HCT116 (cell line): ENCODE measurements around the gene DLD.

ENCODE experiments used
- CBX3 ChIP-seq: IDR thresholded peaks from 2 replicates; pipeline ENCODE4 v1.6.1; 2012; ENCODE audit warnings: low read depth
- EGR1 ChIP-seq: IDR thresholded peaks from 2 replicates; pipeline ENCODE4 v1.6.1; 2012; ENCODE audit warnings: low read depth
- EZH2 ChIP-seq: fragments of 200-600 bp; sonication (generic); IDR thresholded peaks from 2 replicates; pipeline ENCODE4 v1.6.1; 2017; ENCODE audit warnings: antibody characterized with exemption, mixed run types
- JUND ChIP-seq: IDR thresholded peaks from 2 replicates; pipeline ENCODE4 v1.6.1; 2012
- POLR2A ChIP-seq: IDR thresholded peaks from 2 replicates; pipeline ENCODE4 v1.7.0; 2011; ENCODE audit warnings: borderline replicate concordance; ENCODE audit not compliant: insufficient read depth, insufficient read length; ENCODE audit errors: extremely low read depth
- POLR2AphosphoS5 ChIP-seq: IDR thresholded peaks from 2 replicates; pipeline ENCODE4 v1.6.1; 2011; ENCODE audit warnings: mild to moderate bottlenecking, low read depth, low read length, moderate library complexity
- SRF ChIP-seq: IDR thresholded peaks from 2 replicates; pipeline ENCODE4 v1.6.1; 2012; ENCODE audit warnings: low read depth
- TCF7L2 ChIP-seq: IDR thresholded peaks from 2 replicates; pipeline ENCODE4 v1.7.0; 2011; ENCODE audit warnings: borderline replicate concordance, inconsistent platforms; ENCODE audit not compliant: insufficient read depth, insufficient read length; ENCODE audit errors: extremely low read depth
- YY1 ChIP-seq: IDR thresholded peaks from 2 replicates; pipeline ENCODE4 v1.6.1; 2011; ENCODE audit warnings: low read length, low read depth, moderate library complexity, mild to moderate bottlenecking; ENCODE audit not compliant: insufficient replicate concordance; ENCODE audit errors: extremely low read depth
- TF ChIP-seq, protein P1 (sequence below), 3 experiments: fragments of 200-600 bp in 1 of 3; sonication (generic) in 1 of 3; IDR thresholded peaks in 2 of 3; conservative IDR thresholded peaks in 1 of 3; 2 replicates each; pipeline ENCODE4 v1.5.1; 2012 to 2017; ENCODE audit warnings: low read depth in 2 of 3, low read length in 2 of 3, antibody characterized with exemption in 1 of 3, borderline replicate concordance in 1 of 3, control low read depth in 1 of 3, mild to moderate bottlenecking in 1 of 3, mixed read lengths in 1 of 3, mixed run types in 1 of 3, moderate library complexity in 1 of 3; ENCODE audit not compliant: insufficient read depth in 1 of 3
- TF ChIP-seq, protein P2 (sequence below): IDR thresholded peaks from 2 replicates; pipeline ENCODE4 v1.6.1; 2012

DNA sequence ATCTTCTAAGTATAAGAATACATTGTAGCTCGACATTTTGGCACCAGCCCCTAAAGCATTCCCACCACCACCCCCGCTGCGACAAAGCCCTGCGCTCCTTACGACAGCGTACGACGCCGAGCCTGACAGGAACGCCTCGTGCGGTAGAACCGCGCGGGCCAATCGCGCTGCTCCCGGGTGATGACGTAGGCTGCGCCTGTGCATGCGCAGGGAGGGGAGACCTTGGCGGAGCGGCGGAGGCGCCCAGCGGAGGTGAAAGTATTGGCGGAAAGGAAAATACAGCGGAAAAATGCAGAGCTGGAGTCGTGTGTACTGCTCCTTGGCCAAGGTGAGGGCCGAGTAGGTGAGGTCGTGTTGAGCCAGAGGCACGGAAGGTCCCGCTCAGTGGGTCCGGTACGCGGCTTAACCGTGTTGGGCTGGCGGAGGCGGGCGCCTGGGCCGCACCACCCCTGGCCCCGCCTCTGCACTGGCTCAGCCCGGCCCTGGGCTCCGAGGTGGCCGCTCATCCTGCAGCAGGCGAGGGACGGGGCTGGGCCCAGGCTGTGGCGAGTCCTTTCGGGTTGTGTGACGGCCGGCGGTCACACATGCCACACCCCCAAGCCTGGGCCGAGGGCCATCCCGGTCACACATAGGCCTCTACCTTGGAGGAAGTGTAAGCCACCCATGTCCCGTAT, at the start of gene DLD:
- TF ChIP-seq, protein P1, sequence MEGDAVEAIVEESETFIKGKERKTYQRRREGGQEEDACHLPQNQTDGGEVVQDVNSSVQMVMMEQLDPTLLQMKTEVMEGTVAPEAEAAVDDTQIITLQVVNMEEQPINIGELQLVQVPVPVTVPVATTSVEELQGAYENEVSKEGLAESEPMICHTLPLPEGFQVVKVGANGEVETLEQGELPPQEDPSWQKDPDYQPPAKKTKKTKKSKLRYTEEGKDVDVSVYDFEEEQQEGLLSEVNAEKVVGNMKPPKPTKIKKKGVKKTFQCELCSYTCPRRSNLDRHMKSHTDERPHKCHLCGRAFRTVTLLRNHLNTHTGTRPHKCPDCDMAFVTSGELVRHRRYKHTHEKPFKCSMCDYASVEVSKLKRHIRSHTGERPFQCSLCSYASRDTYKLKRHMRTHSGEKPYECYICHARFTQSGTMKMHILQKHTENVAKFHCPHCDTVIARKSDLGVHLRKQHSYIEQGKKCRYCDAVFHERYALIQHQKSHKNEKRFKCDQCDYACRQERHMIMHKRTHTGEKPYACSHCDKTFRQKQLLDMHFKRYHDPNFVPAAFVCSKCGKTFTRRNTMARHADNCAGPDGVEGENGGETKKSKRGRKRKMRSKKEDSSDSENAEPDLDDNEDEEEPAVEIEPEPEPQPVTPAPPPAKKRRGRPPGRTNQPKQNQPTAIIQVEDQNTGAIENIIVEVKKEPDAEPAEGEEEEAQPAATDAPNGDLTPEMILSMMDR (IDR thresholded peaks at IDR 0.05 in 2 of 3, conservative IDR thresholded peaks at IDR 0.05 in 1 of 3; ENCODE audit: borderline replicate concordance in 1 of 3, insufficient read depth in 1 of 3, low read depth in 2 of 3, low read length in 2 of 3) = no peak
- peak; percentile 73 for TF ChIP-seq POLR2A
- TF ChIP-seq POLR2AphosphoS5 = peak; percentile 86
- TF ChIP-seq TCF7L2 = peak; percentile 23
- TF ChIP-seq SRF = no peak
- no peak for TF ChIP-seq CBX3
- peak; percentile 23 for TF ChIP-seq YY1
- TF ChIP-seq EZH2 = no peak
- TF ChIP-seq JUND = no peak
- TF ChIP-seq, protein P2, sequence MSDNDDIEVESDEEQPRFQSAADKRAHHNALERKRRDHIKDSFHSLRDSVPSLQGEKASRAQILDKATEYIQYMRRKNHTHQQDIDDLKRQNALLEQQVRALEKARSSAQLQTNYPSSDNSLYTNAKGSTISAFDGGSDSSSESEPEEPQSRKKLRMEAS = peak; percentile 90
- TF ChIP-seq EGR1 = peak; percentile 87
